GM18505 (cell line): ENCODE results near the gene MAIP1.
A peak's percentile ranks its signal among the peaks of the same experiment; 100 is the strongest.
"Not testable (repeated sequence)": the region's sequence is repeated elsewhere in the genome, so short reads cannot be mapped to it uniquely, and the experiment has no call there.

ENCODE experiments used
- ATAC-seq: cut with Tn5 transposase; IDR thresholded peaks from one replicate; pipeline ENCODE4 v1.9.1; 2021; ENCODE audit not compliant: unreplicated experiment
- POLR2A ChIP-seq: IDR thresholded peaks from 4 replicates; pipeline ENCODE4 v1.6.1; 2011; ENCODE audit warnings: borderline replicate concordance; ENCODE audit not compliant: insufficient read depth, insufficient read length; ENCODE audit errors: extremely low read depth

Gene MAIP1, protein sequence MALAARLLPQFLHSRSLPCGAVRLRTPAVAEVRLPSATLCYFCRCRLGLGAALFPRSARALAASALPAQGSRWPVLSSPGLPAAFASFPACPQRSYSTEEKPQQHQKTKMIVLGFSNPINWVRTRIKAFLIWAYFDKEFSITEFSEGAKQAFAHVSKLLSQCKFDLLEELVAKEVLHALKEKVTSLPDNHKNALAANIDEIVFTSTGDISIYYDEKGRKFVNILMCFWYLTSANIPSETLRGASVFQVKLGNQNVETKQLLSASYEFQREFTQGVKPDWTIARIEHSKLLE

DNA sequence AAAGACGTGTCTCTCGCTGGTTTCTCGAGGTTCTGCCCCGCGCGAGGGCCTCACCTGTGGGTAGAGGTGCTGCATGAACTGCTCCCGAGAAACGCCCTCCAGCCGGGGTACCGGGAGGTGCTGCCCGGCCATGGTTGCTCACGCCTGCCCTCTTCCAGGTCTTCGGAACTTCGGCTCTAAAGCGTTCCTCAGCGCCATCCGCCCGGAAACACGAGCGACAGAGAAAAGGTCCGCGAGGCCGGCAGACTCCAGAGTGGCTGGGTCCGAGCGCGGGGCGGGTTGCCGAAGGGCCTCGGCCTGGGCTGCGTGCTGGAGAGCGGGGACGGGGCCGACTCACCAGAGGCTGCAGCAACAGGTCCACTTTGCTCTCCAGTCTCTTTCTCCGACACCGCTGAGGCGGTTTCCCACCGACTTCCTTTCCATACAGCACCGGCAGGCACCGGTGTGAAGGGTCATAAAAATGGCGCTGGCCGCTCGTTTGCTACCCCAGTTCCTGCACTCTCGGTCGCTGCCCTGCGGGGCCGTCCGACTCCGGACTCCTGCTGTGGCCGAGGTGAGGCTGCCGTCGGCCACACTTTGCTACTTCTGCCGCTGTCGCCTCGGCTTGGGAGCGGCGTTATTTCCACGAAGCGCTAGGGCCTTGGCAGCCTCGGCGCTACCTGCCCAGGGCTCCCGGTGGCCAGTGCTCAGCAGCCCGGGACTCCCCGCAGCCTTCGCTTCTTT, at the start of gene MAIP1, which contains the start of gene TYW5:
TSS of gene MAIP1 (plus strand) at position 244 of the 723 bp plus-strand sequence. CDS start at position 461, 217 bp downstream.
TSS of gene TYW5 (minus strand) at position 153 of the 723 bp plus-strand sequence. CDS start at position 132, 21 bp downstream.
- ATAC-seq: peak; percentile 86
- peak; percentile 92 for TF ChIP-seq POLR2A

DNA sequence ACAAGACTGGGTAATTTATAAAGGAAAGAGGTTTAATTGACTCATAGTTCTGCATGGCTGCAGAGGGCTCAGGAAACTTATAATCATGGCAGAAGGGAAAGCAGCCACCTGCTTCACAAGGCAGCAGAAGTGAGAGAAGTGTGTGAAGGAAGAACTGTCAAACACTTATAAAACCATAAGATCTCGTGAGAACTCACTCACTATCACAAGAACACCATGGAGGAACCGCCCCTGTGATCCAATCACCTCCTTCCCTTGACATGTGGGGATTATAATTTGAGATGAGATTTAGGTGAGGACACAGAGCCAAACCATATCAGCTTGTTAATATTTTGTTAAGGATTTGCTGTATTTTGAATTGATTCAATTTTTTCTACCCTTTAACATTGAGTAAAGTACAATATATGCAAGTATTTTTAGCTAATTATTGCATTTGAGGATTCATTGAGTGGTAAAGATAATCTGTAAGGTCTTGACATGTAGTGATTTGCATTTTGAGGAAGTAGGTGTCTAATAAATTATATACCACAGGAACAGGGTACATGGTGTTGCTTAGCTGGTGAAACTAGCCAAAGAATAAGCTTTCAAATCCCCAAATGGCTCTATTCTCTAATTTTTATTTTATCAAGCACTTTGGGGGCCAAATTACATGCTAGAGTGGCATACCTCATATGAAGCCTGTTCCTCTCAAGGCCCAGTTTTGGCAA, 48.2 kb upstream of the MAIP1 start:
- no peak for TF ChIP-seq POLR2A
- ATAC-seq: no peak

DNA sequence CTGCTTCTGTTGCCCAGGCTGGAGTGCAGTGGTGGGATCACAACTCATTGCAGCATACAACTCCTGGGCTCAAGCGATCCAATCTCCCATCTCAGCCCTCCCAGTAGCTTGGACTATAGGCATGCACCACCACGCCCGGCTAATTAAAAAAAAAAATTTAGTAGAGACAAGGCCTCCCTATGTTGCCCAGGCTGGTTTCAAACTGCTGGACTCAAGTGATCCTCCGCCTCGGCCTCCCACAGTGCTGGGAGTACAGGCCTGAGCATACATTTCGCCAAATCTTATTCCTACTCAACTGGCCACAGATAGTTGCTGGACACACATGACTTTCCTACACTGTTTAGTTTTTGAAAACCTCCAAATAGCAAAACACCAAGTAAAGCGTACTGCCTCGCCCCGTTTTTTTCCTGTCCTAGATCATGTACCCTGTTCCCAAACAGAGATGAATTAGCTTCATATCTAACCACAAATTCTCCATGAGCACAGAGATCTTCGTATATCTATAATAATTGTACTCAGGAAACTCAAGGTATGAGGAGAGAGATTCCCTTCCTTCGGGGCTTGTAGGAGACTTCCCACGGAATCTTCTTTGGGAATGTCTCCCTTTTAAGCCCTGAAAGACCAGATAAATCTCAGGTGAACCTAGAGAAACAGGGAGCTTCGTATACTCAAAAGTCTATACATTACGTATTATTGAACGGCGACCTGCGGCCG, 44.9 kb upstream of the MAIP1 start:
- ATAC-seq: no peak
- no peak for TF ChIP-seq POLR2A

DNA sequence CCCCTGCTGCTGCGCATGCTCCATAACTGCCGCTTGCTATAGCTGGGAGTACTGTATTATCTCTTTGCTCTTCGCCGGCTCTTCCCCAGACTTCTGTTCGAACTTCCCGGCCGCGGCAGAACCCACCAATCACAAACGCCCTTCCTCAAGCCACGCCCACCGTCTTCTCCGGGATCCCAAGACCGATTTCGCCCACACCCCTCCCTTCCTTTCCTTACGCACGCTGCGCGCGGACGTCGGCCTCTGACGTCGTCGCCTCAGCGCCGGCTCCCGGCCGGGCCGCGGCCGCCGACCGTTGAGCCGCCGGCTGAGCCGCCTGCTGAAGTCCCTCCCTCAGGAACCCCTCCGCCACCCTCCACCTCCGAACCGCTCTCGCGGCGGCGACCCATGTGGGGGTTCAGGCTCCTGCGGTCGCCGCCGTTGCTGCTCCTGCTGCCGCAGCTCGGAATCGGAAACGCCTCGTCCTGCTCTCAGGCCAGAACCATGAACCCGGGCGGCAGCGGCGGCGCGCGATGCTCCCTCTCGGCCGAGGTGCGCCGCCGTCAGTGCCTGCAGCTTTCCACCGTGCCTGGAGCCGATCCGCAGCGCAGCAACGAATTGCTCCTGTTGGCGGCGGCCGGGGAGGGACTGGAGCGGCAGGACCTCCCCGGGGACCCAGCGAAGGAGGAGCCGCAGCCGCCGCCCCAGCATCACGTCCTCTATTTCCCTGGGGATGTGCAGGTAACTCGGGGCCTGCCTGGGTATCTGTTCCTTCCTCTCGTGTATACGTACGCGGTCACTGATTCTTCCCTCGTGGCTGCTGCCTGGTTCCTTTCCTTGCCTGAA, 44.1 kb upstream of the MAIP1 start, which contains the start of gene C2orf69:
TSS of gene C2orf69 (plus strand) at position 242 of the 825 bp plus-strand sequence. CDS start at position 388, 146 bp downstream.
- TF ChIP-seq POLR2A: peak; percentile 91
- peak; percentile 87 for ATAC-seq

DNA sequence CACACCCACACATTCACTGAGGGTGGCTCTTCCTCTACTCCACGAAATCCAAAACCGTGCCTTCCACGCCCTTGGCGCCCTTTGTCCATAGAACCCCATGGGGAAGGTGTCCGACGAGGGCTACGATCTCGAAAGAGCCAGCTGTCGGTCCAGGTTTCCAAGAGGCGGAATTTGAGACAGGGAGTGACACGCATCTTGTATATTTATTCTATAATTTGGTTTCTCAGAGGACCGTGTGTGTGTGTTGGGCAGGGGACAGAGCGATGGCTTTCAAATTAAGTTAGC, 43.6 kb upstream of the MAIP1 start:
- no peak for ATAC-seq
- no peak for TF ChIP-seq POLR2A

DNA sequence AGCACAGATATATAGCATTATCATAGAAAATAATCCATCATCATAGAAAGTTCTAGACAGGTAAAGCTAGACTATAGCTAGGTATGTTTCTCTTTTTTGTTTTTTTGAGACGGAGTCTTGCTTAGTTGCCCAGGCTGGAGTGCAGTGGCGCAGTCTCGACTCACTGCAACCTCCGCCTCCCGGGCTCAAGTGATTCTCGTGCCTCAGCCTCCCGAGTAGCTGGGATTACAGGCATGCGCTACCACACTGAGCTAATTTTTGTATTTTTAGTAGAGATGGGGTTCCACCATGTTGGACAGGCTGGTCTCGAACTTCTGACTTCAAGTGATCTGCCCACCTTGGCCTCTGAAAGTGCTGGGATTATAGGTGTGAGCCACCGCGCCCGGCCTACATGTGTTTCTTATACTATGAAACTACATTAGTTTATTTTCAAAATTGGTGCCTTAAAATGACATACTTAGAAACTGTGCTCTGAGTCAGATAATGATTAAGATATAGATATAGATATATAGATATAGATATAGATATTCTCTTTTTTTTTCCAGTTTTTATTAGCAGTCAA, 42.7 kb upstream of the MAIP1 start:
- ATAC-seq: not testable (repeated sequence)

DNA sequence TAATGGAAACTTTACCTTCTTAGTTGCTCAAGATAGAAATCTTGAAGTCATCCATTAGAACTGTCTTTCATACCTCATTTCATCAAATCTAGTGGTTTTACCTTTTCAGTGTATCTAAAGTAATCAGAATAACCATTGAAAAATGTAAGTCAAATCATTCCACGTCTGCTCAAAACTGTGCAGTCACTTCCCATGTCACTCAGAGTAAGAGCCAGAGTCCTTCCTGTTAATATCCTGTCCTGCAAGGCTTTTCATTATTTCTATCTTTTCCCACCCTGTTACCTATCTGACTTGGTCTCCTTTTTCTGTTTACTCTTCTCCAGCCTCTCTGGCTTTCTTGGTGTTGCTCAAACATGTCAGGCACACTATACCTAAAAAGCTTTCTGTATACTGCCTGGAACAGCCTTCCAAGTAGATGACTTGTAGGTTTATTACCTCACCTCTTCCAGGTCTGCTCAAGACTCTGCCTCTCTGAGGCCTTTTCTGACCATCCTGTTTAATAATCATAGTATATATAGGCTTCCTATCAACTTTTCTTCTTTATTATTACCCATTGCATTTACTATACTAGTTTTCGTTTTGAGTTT, 40.9 kb upstream of the MAIP1 start:
- TF ChIP-seq POLR2A: no peak
- ATAC-seq: no peak

DNA sequence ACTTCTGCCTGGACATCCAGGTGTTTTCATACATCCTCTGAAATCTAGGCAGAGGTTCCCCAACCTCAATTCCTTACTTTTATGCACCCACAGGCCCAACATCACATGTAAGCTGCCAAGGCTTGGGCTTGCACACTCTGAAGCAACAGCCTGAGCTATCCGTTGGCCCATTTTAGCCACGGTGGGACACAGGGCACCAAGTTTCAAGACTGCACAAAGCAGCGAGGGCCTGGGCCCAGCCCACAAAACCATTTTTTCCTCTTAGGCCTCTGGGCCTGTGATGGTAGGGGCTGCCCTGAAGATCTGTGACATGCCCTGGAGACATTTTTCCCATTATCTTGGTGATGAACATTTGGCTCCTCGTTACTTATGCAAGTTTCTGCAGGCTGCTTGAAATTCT, 38.4 kb upstream of the MAIP1 start:
- TF ChIP-seq POLR2A: no peak
- no peak for ATAC-seq

DNA sequence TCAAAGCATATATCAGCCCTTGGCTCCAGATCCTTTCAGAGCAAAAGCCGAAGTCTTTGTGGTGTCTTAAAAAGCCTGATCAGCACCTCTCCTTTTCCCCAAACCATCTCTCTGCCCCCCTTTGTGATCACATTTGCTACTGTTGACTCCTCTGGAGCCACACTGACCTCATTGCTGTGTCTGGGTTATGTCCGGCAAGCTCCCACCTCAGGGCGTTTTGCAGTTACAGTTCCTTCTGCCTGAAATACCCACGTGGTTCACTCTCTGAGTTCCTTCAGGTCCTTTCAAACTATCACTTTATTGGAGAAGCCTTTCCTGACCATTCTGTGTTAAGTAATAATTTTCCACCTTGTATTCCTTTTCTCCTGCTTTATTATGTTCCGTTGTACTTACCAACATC, 32.5 kb upstream of the MAIP1 start:
- TF ChIP-seq POLR2A: no peak
- ATAC-seq: no peak

DNA sequence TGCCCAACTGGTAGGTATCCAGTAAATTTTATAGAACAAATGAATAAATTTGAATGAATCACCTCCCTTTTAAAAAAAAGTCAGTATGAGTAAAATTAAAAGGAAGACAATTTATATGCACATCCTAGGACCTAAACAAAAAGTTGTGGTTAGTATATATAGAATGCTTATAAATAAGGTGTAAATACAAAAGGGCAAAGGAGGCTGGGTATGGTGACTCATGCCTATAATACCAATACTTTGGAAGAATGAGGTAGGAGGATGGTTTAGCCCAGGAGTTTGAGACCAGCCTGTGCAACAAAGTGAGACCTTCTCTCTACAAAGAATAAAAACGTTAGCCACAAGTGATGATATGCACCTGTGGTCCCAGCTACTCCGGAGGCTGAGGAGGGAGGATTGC, 31.5 kb upstream of the MAIP1 start:
- no peak for TF ChIP-seq POLR2A
- ATAC-seq: no peak

DNA sequence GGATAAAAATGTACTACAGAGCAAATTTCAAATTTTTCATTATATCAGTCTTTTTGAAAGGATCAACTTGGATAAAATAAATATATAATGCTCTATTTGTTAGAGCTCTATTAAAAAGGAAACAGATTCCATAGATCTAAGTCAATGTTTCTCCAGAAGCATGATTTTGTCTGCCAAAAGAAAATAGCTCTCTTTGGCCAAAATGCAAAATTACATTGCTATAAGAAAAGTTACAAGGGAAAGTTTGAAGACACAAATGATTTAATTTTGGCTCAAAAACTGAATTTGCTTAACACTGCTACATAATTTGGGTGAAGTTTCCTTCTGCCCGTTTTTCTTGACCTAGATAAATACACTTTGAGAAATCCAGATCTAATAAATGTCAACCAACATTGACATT, 28.6 kb upstream of the MAIP1 start:
- TF ChIP-seq POLR2A: no peak
- no peak for ATAC-seq

DNA sequence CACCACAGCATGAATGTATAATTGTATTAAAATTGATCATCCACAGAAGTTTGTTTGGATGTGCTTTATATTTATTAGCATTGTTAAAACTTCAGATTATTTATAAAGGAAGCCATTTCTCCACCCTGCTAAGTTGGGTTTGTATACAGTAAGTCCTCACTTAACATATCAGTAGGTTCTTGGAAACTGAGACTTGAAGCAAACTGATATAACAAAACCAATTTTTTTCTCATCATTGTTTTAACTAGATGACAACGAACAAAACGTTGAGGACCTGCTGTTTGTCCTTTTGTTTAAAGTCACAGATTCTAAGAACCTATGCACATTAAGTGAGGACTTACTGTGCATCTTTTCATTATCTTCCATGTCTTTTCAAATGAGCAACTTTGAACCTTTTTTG, 27.2 kb upstream of the MAIP1 start:
- no peak for ATAC-seq
- no peak for TF ChIP-seq POLR2A
